Measurements from ENCODE around the gene PSTK.
A peak's percentile ranks its signal among the peaks of the same experiment; 100 is the strongest.

The PSTK gene

GRCh38 chr10:122992031-122992585 lies 11.9 kb downstream of the PSTK start:
- DNase-seq (ENCODE audit: low read depth in 2 of 2), result no peak

GRCh38 chr10:122993797-122994336 lies 13.7 kb downstream of the PSTK start:
- no peak for DNase-seq (ENCODE audit: low read depth in 2 of 2)

- no peak for DNase-seq (ENCODE audit: low read depth in 2 of 2)
Observed at GRCh38 chr10:122995936-122996335, 15.7 kb downstream of the PSTK start.

GRCh38 chr10:122997864-122998263 lies 17.7 kb downstream of the PSTK start:
- DNase-seq (ENCODE audit: low read depth in 2 of 2), result no peak

- DNase-seq (ENCODE audit: low read depth in 2 of 2), result no peak
Observed at GRCh38 chr10:122998360-122998917, 18.2 kb downstream of the PSTK start.

- DNase-seq (ENCODE audit: low read depth in 2 of 2), result no peak
Observed at GRCh38 chr10:122998934-122999333, 18.7 kb downstream of the PSTK start.

- DNase-seq (ENCODE audit: low read depth in 2 of 2), result no peak
Observed at GRCh38 chr10:122999347-122999746, 19.1 kb downstream of the PSTK start.

GRCh38 chr10:123000155-123000554 lies 20.0 kb downstream of the PSTK start:
- DNase-seq (ENCODE audit: low read depth in 2 of 2), result no peak

- no peak for DNase-seq (ENCODE audit: low read depth in 2 of 2)
Observed at GRCh38 chr10:123001370-123001769, 21.2 kb downstream of the PSTK start.

GRCh38 chr10:123004298-123004697 lies 24.1 kb downstream of the PSTK start:
- DNase-seq (ENCODE audit: low read depth in 2 of 2), result no peak

GRCh38 chr10:123007558-123008354 lies 27.6 kb downstream of the PSTK start:
- no peak for DNase-seq (ENCODE audit: low read depth in 2 of 2)

- peak; percentile 96 for DNase-seq (ENCODE audit: low read depth in 2 of 2)
Observed at GRCh38 chr10:123008355-123009104, 28.3 kb downstream of the PSTK start, which contains the start of the genes ACADSB and IKZF5. Gene ACADSB, plus strand, starts transcription at chr10:123009006. Its CDS starts 24 bp downstream, at chr10:123009030. Gene IKZF5, minus strand, starts transcription at chr10:123008795. Its CDS starts 10,170 bp downstream, at chr10:122998625.

- DNase-seq (ENCODE audit: low read depth in 2 of 2), result no peak
Observed at GRCh38 chr10:123009105-123009820, 29.1 kb downstream of the PSTK start.

- no peak for DNase-seq (ENCODE audit: low read depth in 2 of 2)
Observed at GRCh38 chr10:123011987-123012386, 31.8 kb downstream of the PSTK start.

GRCh38 chr10:123013456-123014419 lies 33.5 kb downstream of the PSTK start:
- DNase-seq (ENCODE audit: low read depth in 2 of 2), result no peak

GRCh38 chr10:123014772-123015171 lies 34.6 kb downstream of the PSTK start:
- DNase-seq (ENCODE audit: low read depth in 2 of 2), result no peak

- DNase-seq (ENCODE audit: low read depth in 2 of 2), result no peak
Observed at GRCh38 chr10:123016228-123016627, 36.0 kb downstream of the PSTK start.

- no peak for DNase-seq (ENCODE audit: low read depth in 2 of 2)
Observed at GRCh38 chr10:123017421-123018165, 37.4 kb downstream of the PSTK start.

GRCh38 chr10:123018531-123018930 lies 38.3 kb downstream of the PSTK start:
- no peak for DNase-seq (ENCODE audit: low read depth in 2 of 2)
